CD8-positive, alpha-beta memory T cell (primary cell): Measurements from ENCODE around the gene CPEB1. TPM values are rescaled to one million over a fixed set of nuclear protein-coding genes. Genes with fewer than 3 reads are reported as not detected.
"Not testable (repeated sequence)": the region's sequence is repeated elsewhere in the genome, so short reads cannot be mapped to it uniquely, and the experiment has no call there.

Experiments used
- CTCF ChIA-PET: fragments of 350-600 bp; sonication (Branson Sonifier 250); formaldehyde crosslinking; loops from one replicate; lab custom pipeline; 2021; ENCODE audit warnings: antibody characterized with exemption; lab: Charles Lee
- POLR2A ChIA-PET: fragments of 350-600 bp; sonication (Branson Sonifier 250); formaldehyde crosslinking; loops from one replicate; lab custom pipeline; 2021; ENCODE audit warnings: antibody characterized with exemption; lab: Charles Lee
- DNase-seq, 5 donors: peaks; one replicate each; pipeline versions ENCODE4 v3.0.0 to v3.0.0-alpha.2; 2020 to 2022; ENCODE audit warnings: mixed read lengths in 1 of 5
- H3K27ac ChIP-seq: one replicate; pipeline ENCODE4 v1.7.0; 2013; ENCODE audit warnings: low read depth, mild to moderate bottlenecking, low read length, moderate library complexity
- H3K27me3 ChIP-seq: 2 replicates; pipeline ENCODE4 v1.7.0; 2013; ENCODE audit warnings: low read length, mild to moderate bottlenecking; ENCODE audit not compliant: insufficient read depth, poor library complexity, severe bottlenecking
- H3K36me3 ChIP-seq: 2 replicates; pipeline ENCODE4 v1.7.0; 2013; ENCODE audit warnings: mild to moderate bottlenecking, low read length, moderate library complexity; ENCODE audit not compliant: insufficient read depth
- H3K4me1 ChIP-seq: 2 replicates; pipeline ENCODE4 v1.7.0; 2013; ENCODE audit warnings: mild to moderate bottlenecking, low read length, moderate library complexity; ENCODE audit not compliant: insufficient read depth
- H3K4me3 ChIP-seq: 2 replicates; pipeline ENCODE4 v1.7.0; 2013; ENCODE audit warnings: mild to moderate bottlenecking, low read length
- H3K9me3 ChIP-seq: 2 replicates; pipeline ENCODE4 v1.7.0; 2013; ENCODE audit warnings: mild to moderate bottlenecking, low read length
- H3K27ac Mint-ChIP-seq, 8 donors: one replicate each; pipeline ENCODE4 v1.8.0; 2020 to 2021; ENCODE audit warnings: mixed read lengths in 8 of 8, mild to moderate bottlenecking in 6 of 8, inconsistent platforms in 3 of 8, moderate library complexity in 3 of 8
- H3K27me3 Mint-ChIP-seq, 2 donors: one replicate each; pipeline ENCODE4 v1.8.0; 2020 to 2021; ENCODE audit warnings: mixed read lengths in 2 of 2, mild to moderate bottlenecking in 1 of 2, moderate library complexity in 1 of 2
- H3K36me3 Mint-ChIP-seq, 3 donors: one replicate each; pipeline ENCODE4 v1.8.0; 2020 to 2021; ENCODE audit warnings: mixed read lengths in 3 of 3, inconsistent platforms in 1 of 3, mild to moderate bottlenecking in 1 of 3
- H3K4me1 Mint-ChIP-seq, 3 donors: one replicate each; pipeline ENCODE4 v1.8.0; 2020 to 2021; ENCODE audit warnings: mixed read lengths in 3 of 3, inconsistent platforms in 1 of 3, mild to moderate bottlenecking in 1 of 3
- H3K4me3 Mint-ChIP-seq, 7 donors: one replicate each; pipeline ENCODE4 v1.8.0; 2020 to 2021; ENCODE audit warnings: mixed read lengths in 7 of 7, mild to moderate bottlenecking in 6 of 7, moderate library complexity in 4 of 7, inconsistent platforms in 2 of 7
- H3K9me3 Mint-ChIP-seq, 5 donors: one replicate each; pipeline ENCODE4 v1.8.0; 2020 to 2022; ENCODE audit warnings: mixed read lengths in 5 of 5, mild to moderate bottlenecking in 3 of 5, moderate library complexity in 2 of 5, inconsistent platforms in 1 of 5
- polyA plus RNA-seq: library from polyadenylated mRNA; unstranded; fragments of 300-500 nt; fragmentation: Illumina TruSeq; gene quantifications from one replicate; pipeline ENCODE4 v1.2.3, GENCODE V29; 2021
- total RNA-seq, 2 experiments: library from RNA; stranded (reverse); gene quantifications; one replicate each; pipeline ENCODE4 v1.2.3, GENCODE V29; 2021

Gene CPEB1
- total and polyA plus RNA-seq, 3 experiments from 2014 or later = 0.44 to 1.2 (median 0.44) TPM

- H3K27me3 Mint-ChIP-seq, H3K27ac Mint-ChIP-seq, POLR2A ChIA-PET, DNase-seq, CTCF ChIA-PET, H3K4me3 Mint-ChIP-seq, H3K4me3 ChIP-seq, H3K9me3 Mint-ChIP-seq, H3K9me3 ChIP-seq, H3K27ac ChIP-seq, H3K27me3 ChIP-seq: not testable (repeated sequence)
- Mint-ChIP-seq H3K4me1 (peaks cover 24 to 44% (median 27%) of the 10 kb centered on the region in 3 donors), H3K36me3 (peaks cover 20 to 72% (median 23%) of the 10 kb centered on the region in 3 donors)
- Histone ChIP-seq H3K4me1 (peaks cover 18% of the 10 kb centered on the region), H3K36me3 (peaks cover 43% of the 10 kb centered on the region)
Observed at GRCh38 chr15:82535151-82535550, 112.0 kb downstream of the CPEB1 start.

GRCh38 chr15:82534457-82534861 lies 112.7 kb downstream of the CPEB1 start:
- peaks cover 15% of the 10 kb centered on the region for H3K4me1 ChIP-seq
- peaks cover 24 to 38% (median 27%) of the 10 kb centered on the region in 3 donors for H3K4me1 Mint-ChIP-seq
- peaks cover 20 to 67% (median 23%) of the 10 kb centered on the region in 3 donors for H3K36me3 Mint-ChIP-seq
- H3K36me3 ChIP-seq = peaks cover 43% of the 10 kb centered on the region
- DNase-seq, POLR2A ChIA-PET, H3K4me3 ChIP-seq, H3K27me3 ChIP-seq, H3K9me3 ChIP-seq, H3K9me3 Mint-ChIP-seq, H3K4me3 Mint-ChIP-seq, H3K27ac Mint-ChIP-seq, H3K27me3 Mint-ChIP-seq, H3K27ac ChIP-seq, CTCF ChIA-PET: not testable (repeated sequence)

GRCh38 chr15:82533801-82534200 lies 113.4 kb downstream of the CPEB1 start:
- CTCF ChIA-PET = no interaction called here
- H3K27ac Mint-ChIP-seq = peak overlapping the region in 1 of 8 donors; percentile 83
- no peaks in the 10 kb centered on the region for H3K27me3 ChIP-seq
- no peak overlapping the region for H3K4me3 ChIP-seq
- H3K36me3 ChIP-seq = peaks cover 43% of the 10 kb centered on the region
- peaks cover 20 to 61% (median 21%) of the 10 kb centered on the region in 3 donors for H3K36me3 Mint-ChIP-seq
- no peak for DNase-seq
- H3K9me3 ChIP-seq = no peaks in the 10 kb centered on the region
- peak overlapping the region in 1 of 7 donors; percentile 41 for H3K4me3 Mint-ChIP-seq
- no peaks in the 10 kb centered on the region for H3K27me3 Mint-ChIP-seq
- H3K27ac ChIP-seq = no peak overlapping the region
- peaks cover 9% of the 10 kb centered on the region for H3K4me1 ChIP-seq
- POLR2A ChIA-PET = no interaction called here
- H3K4me1 Mint-ChIP-seq = peaks cover 17 to 31% (median 20%) of the 10 kb centered on the region in 3 donors
- H3K9me3 Mint-ChIP-seq = no peaks in the 10 kb centered on the region

GRCh38 chr15:82532991-82533481 lies 114.1 kb downstream of the CPEB1 start:
- Mint-ChIP-seq H3K9me3 (no peaks in the 10 kb centered on the region), H3K27me3 (no peaks in the 10 kb centered on the region), H3K36me3 (peaks cover 20 to 53% (median 20%) of the 10 kb centered on the region in 3 donors), H3K27ac (no peak overlapping the region), H3K4me1 (peaks cover 13 to 23% (median 15%) of the 10 kb centered on the region in 3 donors), H3K4me3 (no peak overlapping the region)
- ChIA-PET CTCF (interaction anchor here (3.6 kb wide), 1 partner anchor 8 kb away, joined by 63 read pairs; the partner anchor contains the start of gene RPS17), POLR2A (no interaction called here)
- peaks cover 2% of the 10 kb centered on the region for H3K4me1 ChIP-seq
- peaks cover 35% of the 10 kb centered on the region for H3K36me3 ChIP-seq
- H3K9me3 ChIP-seq = no peaks in the 10 kb centered on the region
- no peaks in the 10 kb centered on the region for H3K27me3 ChIP-seq
- H3K4me3 ChIP-seq = no peak overlapping the region
- DNase-seq = no peak
- H3K27ac ChIP-seq = no peak overlapping the region

- Mint-ChIP-seq H3K4me1 (peaks cover 7 to 18% (median 12%) of the 10 kb centered on the region in 3 donors), H3K27me3 (no peaks in the 10 kb centered on the region), H3K27ac (no peak overlapping the region), H3K4me3 (no peak overlapping the region), H3K36me3 (peaks cover 17 to 48% (median 20%) of the 10 kb centered on the region in 3 donors), H3K9me3 (no peaks in the 10 kb centered on the region)
- H3K27me3 ChIP-seq = no peaks in the 10 kb centered on the region
- H3K9me3 ChIP-seq = no peaks in the 10 kb centered on the region
- H3K4me3 ChIP-seq = no peak overlapping the region
- peaks cover 30% of the 10 kb centered on the region for H3K36me3 ChIP-seq
- ChIA-PET POLR2A (no interaction called here), CTCF (interaction anchor here (1.9 to 3.6 kb wide), 4 partner anchors 9 to 479 kb away, joined by 4 to 63 read pairs (median 8); partner anchors contain the start of genes C15orf40 and RPS17)
- no peak overlapping the region for H3K27ac ChIP-seq
- H3K4me1 ChIP-seq = no peaks in the 10 kb centered on the region
- DNase-seq = no peak
Observed at GRCh38 chr15:82532383-82532990, 114.7 kb downstream of the CPEB1 start.

- H3K4me3 ChIP-seq = no peak overlapping the region
- DNase-seq = no peak
- ChIA-PET POLR2A (interaction anchor here (1.9 kb wide), 1 partner anchor 8 kb away, joined by 17 read pairs; the partner anchor contains the start of gene RPS17), CTCF (interaction anchor here (0.7 to 3.6 kb wide), 7 partner anchors 10 to 491 kb away, joined by 3 to 63 read pairs (median 5); partner anchors contain the start of genes C15orf40 and RPS17)
- H3K4me3 Mint-ChIP-seq = no peak overlapping the region
- peaks cover 22% of the 10 kb centered on the region for H3K36me3 ChIP-seq
- H3K4me1 ChIP-seq = no peaks in the 10 kb centered on the region
- H3K27ac ChIP-seq = no peak overlapping the region
- H3K9me3 ChIP-seq = no peaks in the 10 kb centered on the region
- H3K4me1 Mint-ChIP-seq = peaks cover 0 to 11% (median 10%) of the 10 kb centered on the region in 3 donors
- peaks cover 12 to 40% (median 15%) of the 10 kb centered on the region in 3 donors for H3K36me3 Mint-ChIP-seq
- H3K9me3 Mint-ChIP-seq = no peaks in the 10 kb centered on the region
- no peaks in the 10 kb centered on the region for H3K27me3 ChIP-seq
- H3K27ac Mint-ChIP-seq = peak overlapping the region in 3 of 8 donors; percentile 5 to 85 (median 79)
- no peaks in the 10 kb centered on the region for H3K27me3 Mint-ChIP-seq
Observed at GRCh38 chr15:82531496-82532382, 115.4 kb downstream of the CPEB1 start.

- Mint-ChIP-seq H3K4me1 (peaks cover 0 to 6% (median 6%) of the 10 kb centered on the region in 3 donors), H3K4me3 (peak overlapping the region; percentile 7 to 88 (median 75)), H3K27ac (peak overlapping the region in 6 of 8 donors; percentile 10 to 84 (median 64)), H3K9me3 (no peaks in the 10 kb centered on the region), H3K27me3 (no peaks in the 10 kb centered on the region), H3K36me3 (peaks cover 12 to 31% (median 14%) of the 10 kb centered on the region in 3 donors)
- Histone ChIP-seq H3K27ac (no peak overlapping the region), H3K4me3 (peak overlapping the region; percentile 61), H3K27me3 (no peaks in the 10 kb centered on the region), H3K9me3 (no peaks in the 10 kb centered on the region), H3K36me3 (peaks cover 13% of the 10 kb centered on the region), H3K4me1 (no peaks in the 10 kb centered on the region)
- ChIA-PET CTCF (interaction anchor here (0.7 to 3.6 kb wide), 8 partner anchors 11 to 541 kb away, joined by 3 to 63 read pairs (median 4); partner anchors contain the start of genes C15orf40 and RPS17), POLR2A (interaction anchor here (1.9 kb wide), 1 partner anchor 9 kb away, joined by 17 read pairs; the partner anchor contains the start of gene RPS17)
- peak; percentile 50 to 80 (median 68) for DNase-seq
Observed at GRCh38 chr15:82530606-82531379, 116.4 kb downstream of the CPEB1 start.
